Peyer's patch (tissue), 4 donors: ENCODE measurements around the gene CYP3A7.
"Not testable (repeated sequence)": the region's sequence is repeated elsewhere in the genome, so short reads cannot be mapped to it uniquely, and the experiment has no call there.

ENCODE experiments used
- POLR2A ChIP-seq, 2 donors: fragments of 450-650 bp; IDR thresholded peaks; one replicate each; pipeline ENCODE4 v1.5.1; 2017; ENCODE audit warnings: antibody characterized with exemption in 2 of 2, mild to moderate bottlenecking in 2 of 2, moderate library complexity in 2 of 2
- TF ChIP-seq, protein P1 (sequence below), 6 experiments: fragments of 450-650 bp in 4 of 6; fragments of 200-600 bp in 2 of 6; sonication (generic) in 1 of 6; IDR thresholded peaks; one replicate each; pipeline ENCODE4 v1.5.1; 2017 to 2019; ENCODE audit warnings: antibody characterized with exemption in 6 of 6, mild to moderate bottlenecking in 3 of 6, moderate library complexity in 1 of 6

DNA sequence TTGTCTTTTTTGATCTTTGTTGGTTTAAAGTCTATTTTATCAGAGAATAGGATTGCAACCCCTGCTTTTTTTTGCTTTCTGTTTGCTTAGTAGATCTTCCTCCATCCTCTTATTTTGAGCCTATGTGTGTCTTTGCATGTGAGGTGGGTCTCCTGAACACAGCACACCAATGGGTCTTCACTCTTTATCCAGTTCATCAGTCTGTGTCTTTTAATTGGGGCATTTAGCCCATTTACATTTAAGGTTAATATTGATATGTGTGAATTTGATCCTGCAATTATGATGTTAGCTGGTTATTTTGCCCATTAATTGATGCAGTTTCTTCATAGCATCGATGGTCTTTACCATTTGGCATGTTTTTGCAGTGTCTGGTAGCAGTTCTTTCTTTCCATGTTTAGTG is 43.3 kb downstream of the CYP3A7 start:
- TF ChIP-seq, protein P1, sequence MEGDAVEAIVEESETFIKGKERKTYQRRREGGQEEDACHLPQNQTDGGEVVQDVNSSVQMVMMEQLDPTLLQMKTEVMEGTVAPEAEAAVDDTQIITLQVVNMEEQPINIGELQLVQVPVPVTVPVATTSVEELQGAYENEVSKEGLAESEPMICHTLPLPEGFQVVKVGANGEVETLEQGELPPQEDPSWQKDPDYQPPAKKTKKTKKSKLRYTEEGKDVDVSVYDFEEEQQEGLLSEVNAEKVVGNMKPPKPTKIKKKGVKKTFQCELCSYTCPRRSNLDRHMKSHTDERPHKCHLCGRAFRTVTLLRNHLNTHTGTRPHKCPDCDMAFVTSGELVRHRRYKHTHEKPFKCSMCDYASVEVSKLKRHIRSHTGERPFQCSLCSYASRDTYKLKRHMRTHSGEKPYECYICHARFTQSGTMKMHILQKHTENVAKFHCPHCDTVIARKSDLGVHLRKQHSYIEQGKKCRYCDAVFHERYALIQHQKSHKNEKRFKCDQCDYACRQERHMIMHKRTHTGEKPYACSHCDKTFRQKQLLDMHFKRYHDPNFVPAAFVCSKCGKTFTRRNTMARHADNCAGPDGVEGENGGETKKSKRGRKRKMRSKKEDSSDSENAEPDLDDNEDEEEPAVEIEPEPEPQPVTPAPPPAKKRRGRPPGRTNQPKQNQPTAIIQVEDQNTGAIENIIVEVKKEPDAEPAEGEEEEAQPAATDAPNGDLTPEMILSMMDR (IDR thresholded peaks at IDR 0.05): not testable (repeated sequence)
- TF ChIP-seq POLR2A (IDR thresholded peaks at IDR 0.05): not testable (repeated sequence)
